CD1c-positive myeloid dendritic cell (primary cell): Measurements from ENCODE around the gene CD109.
"Not testable (repeated sequence)": the region's sequence is repeated elsewhere in the genome, so short reads cannot be mapped to it uniquely, and the experiment has no call there.

Source experiments
- DNase-seq: peaks from one replicate; pipeline ENCODE4 v3.0.0-alpha.2; 2016; ENCODE audit errors: extremely low spot score

CD109 gene

DNA sequence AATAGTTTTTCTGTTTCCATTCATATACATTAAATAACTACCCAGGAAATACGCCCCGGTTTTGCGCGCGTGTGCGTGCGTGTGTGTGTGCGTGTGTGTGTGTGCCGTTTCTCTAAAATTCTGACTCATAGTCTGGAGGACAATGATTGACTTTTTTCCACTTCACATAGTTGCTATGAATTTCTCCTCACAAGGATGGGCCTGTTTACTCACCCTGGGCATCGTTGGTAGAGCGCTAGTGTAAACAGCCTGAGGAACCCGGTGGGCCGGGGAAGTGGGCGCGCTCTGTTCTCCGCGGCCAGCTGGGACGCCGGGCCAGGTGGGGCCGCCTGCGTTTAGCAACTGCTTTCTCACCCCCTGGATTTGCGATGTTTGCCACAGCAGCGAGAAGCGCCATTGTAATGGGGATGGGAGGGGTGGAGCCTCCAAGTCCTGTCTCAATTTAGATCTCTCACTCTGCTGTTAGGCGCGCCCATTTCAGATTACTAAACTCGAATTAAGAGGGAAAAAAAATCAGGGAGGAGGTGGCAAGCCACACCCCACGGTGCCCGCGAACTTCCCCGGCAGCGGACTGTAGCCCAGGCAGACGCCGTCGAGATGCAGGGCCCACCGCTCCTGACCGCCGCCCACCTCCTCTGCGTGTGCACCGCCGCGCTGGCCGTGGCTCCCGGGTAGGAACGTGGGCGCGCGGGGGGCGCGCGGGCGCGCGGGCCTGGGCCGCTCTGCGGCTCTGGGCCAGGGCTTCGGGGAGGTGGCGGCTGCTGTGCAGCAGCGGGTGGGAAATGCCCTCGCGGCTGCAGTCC lies at the start of gene CD109:
TSS of gene CD109 (plus strand) at position 585 of the 803 bp plus-strand sequence. CDS start at position 598, 13 bp downstream.
- peak; percentile 91 for DNase-seq

DNA sequence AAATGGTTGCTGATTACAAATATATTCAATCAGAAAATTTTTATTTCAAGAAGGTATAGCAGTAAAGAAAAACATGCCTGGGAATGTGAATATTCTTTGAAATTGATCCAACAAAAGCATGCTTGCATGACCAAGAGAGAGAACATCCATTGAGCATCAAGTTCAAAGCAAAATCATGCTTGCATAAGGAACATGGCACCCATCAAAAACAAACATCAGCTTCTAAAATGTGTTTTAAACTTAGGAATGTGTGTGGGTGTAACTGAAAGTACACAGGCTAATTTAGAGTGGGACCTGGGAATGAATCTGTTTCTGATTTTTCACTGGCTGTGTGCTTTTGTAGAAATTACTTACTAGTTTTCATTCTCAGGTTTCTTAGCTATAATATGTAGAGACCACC lies 47.8 kb upstream of the CD109 start:
- no peak for DNase-seq

DNA sequence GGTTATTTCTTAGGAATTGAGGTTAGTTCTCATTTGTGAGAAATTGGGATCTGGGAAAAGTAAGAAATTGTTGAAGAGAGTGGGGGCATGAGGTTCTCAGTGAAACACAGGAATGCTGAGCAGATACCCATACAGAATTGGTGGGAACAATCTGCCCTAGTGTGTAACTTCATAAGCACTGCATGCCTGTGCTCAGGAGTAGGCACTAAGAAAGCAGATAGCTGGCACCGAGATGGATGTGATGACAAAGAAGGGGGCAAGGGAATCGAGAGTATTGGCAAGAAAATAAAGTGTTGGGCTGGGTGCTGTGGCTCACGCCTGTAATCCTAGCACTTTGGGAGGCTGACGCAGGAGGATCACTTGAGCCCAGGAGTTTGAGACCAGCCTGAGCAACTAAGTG lies 46.2 kb upstream of the CD109 start:
- DNase-seq = no peak

DNA sequence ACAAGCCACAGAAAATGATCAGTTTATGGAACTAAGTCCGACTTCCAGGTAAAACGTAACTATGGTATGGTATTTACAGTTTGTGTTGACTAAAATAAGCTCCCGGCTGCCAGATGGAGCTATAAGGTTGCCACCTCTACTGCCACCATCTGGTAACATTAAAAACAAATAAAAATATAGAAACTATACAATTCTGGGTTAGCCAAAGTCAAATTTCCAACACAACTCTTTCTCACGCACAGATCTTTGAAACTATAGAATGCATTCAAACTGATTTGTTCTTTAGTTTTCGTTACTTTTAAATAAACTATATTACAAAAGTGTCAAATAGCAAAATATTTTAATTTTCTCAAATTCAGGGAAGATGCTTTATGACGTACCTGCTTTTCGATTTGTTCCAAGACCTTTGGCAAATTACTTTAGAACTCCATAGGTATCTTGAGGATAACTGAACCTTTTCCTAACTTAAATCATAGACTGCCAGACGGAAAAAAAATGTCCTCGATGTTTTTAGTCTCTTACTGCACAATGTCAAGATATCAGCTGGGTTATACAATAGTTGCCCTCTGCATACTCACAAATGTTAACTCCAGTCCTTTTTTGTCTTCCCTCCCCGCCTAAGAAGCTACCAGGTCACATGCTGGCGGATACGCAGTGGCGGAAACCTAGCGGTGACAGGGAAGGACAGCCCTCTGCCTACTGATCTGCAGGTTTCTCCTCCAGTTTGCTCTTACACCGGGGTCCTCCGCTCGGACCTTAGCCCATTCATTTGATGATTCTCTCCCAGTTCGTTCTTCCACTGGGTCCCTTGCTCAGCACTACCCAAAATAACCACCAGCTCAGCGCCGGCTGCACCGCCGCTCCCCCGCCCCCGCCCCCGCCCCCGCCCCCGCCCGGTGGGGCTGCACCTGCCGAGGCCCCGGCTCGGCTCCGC lies 43.1 kb upstream of the CD109 start:
- peak; percentile 80 for DNase-seq

DNA sequence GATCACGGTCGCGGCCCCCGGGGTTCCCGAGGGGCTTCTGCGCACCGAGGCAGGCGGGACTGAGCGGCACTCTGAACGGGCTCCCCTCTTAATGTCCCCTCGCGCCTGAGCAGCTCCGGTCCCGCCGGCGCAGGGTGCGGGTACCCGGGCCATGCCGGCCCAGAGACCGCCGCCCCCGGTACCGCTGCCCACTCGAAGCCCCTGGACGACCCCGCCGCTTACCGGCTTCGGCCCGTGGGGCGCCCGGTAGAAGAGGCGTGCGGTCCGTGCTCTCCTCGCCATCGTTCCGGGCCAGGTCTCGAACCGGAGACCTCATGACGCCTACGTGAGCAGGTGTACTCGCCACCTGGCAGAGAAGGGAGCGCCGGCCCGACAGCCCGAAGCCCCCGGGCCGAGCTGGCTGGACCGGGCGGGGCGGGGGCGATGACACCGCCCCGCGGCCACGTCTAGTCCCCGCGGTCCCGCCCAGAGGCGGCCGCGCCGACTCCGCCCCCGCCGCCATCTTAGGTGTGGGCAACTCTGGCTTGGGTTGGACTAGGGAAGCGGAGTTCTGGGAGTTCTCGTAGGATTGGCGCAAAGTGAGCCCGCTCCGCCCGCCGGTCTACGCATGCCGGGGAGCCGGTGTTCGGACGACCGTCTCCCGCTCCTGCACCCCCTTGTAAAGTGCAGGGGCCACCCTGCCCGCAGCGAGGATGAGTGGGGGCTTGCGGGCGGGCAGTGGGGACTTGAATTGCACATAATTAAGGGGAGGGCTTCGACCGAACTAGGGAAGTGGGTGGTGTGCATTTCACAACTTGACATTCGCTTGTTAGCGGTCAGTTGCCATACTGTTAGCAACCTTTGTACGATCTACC lies 42.2 kb upstream of the CD109 start, which contains the start of gene SLC17A5:
TSS of gene SLC17A5 (minus strand) at position 422 of the 854 bp plus-strand sequence. CDS start at position 316, 106 bp downstream.
- peak; percentile 97 for DNase-seq

DNA sequence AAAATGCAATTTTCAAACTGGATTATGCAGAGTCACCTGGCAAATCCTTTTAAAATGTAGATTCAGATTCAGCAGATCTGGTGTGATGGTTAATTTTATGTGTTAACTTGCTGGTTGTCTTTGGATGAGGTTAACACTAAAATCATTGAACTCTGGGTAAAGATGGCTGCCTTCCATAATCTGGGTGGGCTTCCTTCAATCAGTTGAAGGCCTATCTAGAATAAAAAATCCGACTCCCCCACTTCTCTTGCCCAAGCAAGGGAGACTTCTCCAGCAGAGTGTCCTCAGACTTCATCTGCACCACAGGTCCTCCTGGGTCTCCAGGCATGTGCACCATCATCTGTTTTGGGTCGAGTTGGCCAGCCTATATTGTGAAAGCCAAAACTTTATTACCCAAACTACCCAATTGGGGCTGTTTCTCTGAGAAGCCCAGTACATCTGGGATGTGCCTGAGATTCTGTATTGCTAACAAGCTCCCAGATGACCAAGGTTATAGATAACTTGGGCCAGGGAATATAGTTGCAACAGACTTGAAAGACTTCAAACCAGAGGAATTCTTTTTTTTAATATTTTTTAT lies 40.6 kb upstream of the CD109 start:
- no peak for DNase-seq

DNA sequence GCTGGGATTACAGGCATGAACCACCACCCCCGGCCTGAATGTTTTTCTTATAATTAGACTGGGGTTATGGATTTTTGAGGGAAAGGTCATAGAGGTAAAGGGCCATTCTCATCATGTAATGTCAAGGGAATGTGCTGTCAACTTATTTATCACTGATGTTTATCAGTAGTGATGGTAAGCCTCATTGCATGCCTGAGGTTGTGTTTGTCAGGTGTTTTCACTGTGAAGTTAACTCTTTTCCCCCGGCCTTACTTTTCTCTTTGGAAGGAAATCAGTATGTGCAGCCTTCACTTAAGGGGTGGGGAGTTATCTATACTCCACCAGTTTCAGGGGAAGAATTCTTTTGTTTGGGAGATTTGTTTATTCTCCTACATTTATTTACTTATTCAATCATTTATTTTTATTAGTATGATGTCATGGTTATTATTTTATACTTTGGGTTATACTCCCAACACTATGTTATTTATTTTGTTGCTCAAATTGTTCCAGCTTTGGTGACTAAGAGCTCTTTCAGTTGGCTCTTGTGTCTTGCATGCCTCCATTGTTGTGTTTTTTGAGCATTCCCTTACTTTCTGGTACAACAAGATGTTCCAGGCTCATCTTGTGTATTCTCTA lies 39.4 kb upstream of the CD109 start:
- DNase-seq = no peak

DNA sequence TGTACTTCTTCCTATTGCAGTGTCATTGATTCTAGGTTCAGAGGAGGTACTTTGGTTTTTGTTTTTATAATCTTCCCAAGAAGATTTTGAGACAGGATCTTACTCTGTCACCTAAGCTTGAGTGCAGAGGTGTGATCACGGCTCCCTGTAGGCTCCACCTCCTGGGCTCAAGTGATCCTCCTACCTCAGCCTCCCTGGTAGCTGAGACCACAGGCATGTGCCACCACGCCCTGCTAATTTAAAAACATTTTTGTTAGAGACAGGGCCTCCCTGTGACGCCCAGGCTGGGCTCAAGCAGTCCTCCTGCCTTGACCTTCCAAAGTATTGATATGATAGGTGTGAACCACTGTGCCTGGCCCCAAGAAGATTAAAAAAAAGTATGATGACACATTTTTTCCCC lies 38.8 kb upstream of the CD109 start:
- no peak for DNase-seq

DNA sequence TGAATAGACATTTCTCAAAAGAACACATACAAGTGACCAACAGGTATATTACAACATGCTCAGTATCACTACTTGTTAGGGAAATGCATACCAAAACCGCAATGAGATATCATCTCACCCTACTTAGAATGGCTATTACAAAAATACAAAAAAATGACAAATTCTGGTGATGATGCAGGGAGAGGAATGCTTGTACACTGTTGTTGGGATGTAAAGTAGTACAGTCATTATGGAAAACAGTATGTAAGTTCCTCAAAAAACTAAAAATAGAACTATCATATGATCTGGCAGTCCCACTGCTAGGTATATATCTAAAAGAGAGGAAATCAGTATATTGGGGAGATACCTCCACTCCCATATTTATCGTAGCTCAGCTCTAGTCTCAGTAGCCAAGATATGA lies 31.3 kb upstream of the CD109 start:
- peak; percentile 32 for DNase-seq

DNA sequence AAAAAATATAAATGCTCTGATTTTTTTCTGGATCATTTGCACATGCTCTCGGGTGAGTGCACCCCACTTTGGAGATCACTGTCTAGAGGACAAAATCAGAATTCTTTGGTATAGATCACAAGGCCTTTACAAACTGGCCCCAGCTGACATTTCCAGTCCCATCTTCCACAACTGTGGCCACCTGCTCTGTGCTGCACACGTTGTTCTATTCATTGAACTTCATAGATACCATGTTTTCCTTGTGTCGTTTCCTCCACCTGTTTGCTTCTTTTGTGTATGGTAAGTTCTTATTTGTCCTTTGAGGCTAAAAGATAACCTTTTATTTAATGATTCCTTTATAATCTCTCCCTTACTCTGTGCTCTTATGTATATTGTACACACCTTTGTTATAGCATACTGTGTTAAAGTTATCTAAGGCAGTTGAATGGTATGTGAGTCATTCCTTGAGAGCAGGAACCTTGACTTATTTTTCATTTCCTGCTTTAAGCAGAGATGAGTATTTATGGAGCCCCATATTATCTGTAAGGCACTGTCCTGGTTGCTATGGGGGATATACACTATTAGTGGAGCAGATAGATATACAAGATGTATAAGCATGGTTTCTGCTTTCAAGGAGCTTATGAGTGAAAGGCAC lies 30.2 kb upstream of the CD109 start:
- DNase-seq = no peak

DNA sequence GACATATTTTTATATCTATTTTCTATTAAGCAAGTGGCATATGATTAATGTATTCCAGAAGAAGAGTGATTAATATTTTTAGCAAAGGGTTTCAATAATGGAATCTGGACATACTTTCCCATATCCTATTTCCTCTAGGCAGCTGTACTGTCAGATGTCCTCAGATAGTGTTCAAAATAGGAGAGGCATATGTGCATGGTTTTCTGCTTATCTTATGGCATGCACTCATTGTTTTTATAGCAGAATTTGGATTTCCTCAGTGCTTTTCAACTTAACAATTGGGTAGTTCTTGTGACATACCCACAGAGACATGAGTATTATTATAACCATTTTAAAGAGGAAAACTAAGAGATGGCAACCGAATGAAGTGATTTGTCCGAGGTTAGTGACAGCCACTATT lies 29.6 kb upstream of the CD109 start:
- no peak for DNase-seq

DNA sequence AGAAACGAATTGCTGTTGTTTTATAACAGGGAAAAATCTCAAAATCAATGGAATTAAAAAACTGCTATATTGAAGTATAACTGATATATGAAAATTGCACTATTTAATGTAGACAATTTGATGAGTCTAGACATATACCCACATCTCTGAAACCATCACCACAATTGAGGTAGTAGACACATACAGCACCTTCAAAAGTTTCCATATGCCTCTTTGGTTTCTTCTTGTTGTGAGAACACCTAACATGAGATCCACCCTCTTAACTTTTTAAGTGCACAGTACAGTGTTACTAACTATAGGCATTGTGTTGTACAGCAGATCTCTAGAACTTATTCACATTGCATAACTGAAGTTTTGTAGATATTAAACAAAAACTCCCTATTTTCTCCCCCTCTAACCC lies 28.2 kb upstream of the CD109 start:
- no peak for DNase-seq

DNA sequence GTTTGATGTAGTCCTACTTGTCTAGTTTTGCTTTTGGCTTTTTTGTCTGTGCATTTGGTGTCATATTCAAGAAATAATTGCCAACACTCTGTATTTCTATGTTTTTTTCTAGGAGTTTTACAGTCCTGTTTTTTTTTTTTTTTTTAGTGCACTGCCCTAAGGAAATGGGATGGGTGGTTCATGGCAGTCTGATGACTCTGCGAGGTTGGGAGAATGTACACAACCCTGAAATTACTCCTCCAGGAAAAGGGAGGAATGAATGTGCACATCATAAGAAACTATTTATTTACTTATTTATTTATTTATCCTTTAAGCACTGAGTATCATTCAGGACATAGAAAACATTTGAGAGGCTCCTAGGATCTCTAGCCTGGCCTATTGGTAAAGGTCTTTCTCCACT lies 27.0 kb upstream of the CD109 start:
- no peak for DNase-seq

DNA sequence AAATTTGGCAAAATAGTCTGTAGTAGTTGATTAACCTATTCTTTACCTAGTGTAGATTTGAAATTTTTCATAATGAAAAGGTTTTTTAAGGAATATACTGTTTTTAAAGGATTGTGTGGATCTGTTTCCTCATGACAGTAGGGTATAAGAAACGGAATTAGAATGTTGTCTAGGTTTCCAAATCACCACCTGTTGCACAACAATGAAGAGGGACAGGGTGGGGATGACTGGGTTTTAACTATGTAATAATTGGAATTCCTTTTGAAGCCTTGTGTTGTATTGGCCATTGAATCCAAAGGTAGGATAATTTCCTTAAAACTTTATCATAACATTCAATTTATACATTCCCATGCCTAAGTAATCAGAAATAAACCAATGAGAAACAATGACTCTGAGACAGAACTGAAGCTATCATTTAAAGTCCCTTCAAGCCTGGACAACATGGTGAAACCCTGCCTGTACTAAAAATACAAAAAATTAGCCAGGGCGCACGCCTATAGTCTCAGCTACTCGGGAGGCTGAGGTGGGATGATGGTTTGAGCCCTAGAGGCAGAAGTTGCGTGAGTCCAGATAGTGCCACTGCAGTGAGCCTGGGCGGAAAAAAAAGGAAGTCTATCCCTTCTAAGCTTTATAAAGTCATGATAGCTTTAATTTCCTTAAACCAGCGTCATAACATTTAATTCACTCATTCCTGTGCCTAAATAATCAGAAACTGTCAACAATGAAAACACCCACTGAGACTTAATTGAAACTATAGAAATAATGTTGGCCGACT lies 23.9 kb upstream of the CD109 start:
- DNase-seq = peak; percentile 72

DNA sequence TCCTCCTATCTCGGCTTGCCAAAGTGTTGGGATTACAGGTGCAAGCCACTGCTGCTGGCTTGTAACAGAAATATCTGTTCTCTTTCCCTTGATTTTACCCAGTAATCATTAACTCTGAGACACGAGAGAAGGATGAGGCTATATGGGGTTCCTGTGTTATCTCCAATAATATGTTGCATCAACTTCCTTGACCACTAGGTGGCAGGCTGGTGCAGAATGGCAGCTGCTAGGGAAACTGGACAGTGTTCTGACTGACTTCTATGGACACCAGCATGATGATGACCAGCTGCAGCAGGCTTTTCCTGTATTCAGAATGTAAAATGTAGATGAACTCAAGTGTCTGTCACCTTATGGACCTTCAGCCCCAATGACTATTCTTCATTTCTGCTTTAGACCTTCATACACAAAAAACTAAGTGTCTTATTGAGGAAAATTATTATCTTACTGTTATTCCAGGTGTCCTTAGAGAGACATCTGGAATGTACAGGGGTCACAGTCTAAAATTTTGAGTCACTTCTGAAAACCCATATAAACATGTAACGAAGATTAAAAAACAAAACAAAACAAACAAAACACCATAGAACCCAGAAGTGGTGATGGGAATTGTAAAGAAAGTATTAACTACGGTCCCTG lies 20.4 kb upstream of the CD109 start:
- peak; percentile 88 for DNase-seq

DNA sequence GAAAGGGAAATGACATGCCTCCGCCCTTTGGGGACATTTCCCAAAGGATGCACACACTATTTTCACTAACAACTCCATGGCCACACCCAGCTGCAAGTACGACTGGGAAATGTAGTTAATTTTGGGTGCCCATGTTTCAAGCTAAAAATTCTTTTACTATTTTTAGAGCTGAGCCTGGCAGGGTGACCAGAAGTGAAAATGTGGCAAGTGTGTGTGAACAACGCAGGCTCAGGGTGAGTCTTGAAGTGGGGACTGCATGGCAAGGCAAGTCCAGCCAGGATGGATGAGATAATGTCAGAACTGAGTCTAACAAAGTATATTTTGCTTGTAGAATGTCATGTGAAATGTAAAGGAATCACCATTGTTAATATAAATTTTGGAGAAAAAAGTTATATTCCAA lies 17.0 kb upstream of the CD109 start:
- DNase-seq = no peak

DNA sequence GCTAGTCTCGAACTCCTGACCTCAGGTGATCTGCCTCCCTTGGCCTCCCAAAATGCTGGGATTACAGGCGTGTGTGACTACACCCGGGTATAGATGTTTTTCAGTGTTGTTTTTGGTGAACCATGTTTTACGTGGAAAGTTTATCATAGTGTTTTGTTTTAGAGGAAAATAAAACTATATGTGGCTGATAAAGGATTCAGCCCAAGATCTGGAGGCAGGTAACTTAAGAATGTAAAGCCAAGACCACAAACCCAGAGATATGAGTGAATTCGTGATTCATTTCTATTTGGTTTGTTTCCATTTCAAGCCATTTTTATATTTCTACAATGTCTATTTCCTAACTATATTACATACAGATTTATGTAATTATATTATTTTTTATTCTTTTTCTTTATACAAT lies 16.2 kb upstream of the CD109 start:
- DNase-seq = not testable (repeated sequence)

DNA sequence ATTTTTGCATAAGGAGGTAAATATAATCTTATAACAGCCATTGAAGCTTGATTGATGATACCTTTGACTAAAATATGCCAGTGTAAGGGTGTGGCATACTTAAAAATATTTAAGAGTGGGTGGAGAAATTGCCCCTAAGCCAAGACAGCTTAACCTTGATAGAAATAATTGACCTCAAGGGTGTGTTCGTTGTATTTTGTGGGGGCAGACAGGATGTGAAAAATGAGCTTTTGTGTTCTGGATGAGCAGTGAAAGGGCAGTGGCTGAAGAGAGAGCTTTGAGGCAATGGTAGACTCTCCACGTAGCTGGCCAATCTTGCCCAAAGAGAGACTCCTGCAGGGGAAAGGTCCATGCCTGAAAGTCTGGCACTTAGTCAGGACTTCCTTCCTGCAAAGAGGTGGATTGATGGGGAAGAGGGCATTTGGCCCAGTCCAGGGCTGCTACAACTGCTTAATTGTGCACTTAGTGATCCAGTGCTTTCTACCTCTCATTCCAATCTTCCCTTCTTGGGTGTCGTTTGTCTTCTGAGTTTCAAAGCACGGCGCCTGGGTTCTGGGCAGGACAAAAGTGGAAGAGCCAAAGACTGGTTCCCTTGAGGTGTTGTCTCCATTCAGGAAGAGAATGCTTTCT lies 15.6 kb upstream of the CD109 start:
- no peak for DNase-seq

DNA sequence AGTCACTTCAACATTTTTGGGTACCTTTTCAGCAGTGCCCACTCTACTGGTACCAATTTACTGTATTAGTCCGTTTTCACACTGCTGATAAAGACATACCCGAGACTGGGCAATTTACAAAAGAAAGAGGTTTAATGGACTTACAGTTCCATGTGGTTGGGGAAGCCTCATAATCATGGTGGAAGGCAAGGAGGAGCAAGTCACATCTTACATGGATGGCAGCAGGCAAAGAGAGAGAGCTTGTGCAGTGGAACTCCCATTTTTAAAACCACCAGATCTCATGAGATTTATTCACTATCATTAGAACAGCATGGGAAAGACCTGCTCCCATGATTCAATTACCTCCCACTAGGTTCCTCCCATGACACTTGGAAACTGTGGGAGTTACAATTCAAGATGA lies 12.4 kb upstream of the CD109 start:
- not testable (repeated sequence) for DNase-seq
